Progenitor cell of endocrine pancreas (in vitro differentiated cells): ENCODE results near the gene RRP15. TPM values are rescaled to one million over a fixed set of nuclear protein-coding genes. Genes with fewer than 3 reads are reported as not detected.

Experiments
- DNase-seq: peaks from one replicate; pipeline ENCODE4 v3.0.0; 2021; ENCODE audit warnings: low spot score; ENCODE audit not compliant: unreplicated experiment
- H3K27ac Mint-ChIP-seq: 2 replicates; pipeline ENCODE4 v1.8.0; 2021; ENCODE audit warnings: mild to moderate bottlenecking, moderate library complexity, mixed read lengths
- H3K27me3 Mint-ChIP-seq: 2 replicates; pipeline ENCODE4 v1.8.0; 2021; ENCODE audit warnings: mixed read lengths
- H3K36me3 Mint-ChIP-seq: 2 replicates; pipeline ENCODE4 v1.8.0; 2022; ENCODE audit warnings: mixed read lengths; ENCODE audit not compliant: insufficient read depth
- H3K4me1 Mint-ChIP-seq: 2 replicates; pipeline ENCODE4 v1.8.0; 2021; ENCODE audit warnings: low read depth, mixed read lengths
- H3K4me3 Mint-ChIP-seq: 2 replicates; pipeline ENCODE4 v1.8.0; 2021; ENCODE audit warnings: low read depth, mild to moderate bottlenecking, moderate library complexity, mixed read lengths
- H3K9me3 Mint-ChIP-seq: 2 replicates; pipeline ENCODE4 v1.8.0; 2021; ENCODE audit warnings: low read depth, mixed read lengths
- total RNA-seq: library from RNA; stranded (reverse); gene quantifications from 2 replicates; pipeline ENCODE4 v1.2.1, GENCODE V29; 2021
- TF ChIP-seq, protein P1 (sequence below): fragments of 200-600 bp; sonication (generic); IDR thresholded peaks from one replicate; pipeline ENCODE4 v1.5.0; 2021; ENCODE audit warnings: antibody characterized with exemption, mild to moderate bottlenecking; ENCODE audit not compliant: unreplicated experiment

Gene RRP15
- total RNA-seq, 1 donor from 2014 or later: 24.6 TPM

DNA sequence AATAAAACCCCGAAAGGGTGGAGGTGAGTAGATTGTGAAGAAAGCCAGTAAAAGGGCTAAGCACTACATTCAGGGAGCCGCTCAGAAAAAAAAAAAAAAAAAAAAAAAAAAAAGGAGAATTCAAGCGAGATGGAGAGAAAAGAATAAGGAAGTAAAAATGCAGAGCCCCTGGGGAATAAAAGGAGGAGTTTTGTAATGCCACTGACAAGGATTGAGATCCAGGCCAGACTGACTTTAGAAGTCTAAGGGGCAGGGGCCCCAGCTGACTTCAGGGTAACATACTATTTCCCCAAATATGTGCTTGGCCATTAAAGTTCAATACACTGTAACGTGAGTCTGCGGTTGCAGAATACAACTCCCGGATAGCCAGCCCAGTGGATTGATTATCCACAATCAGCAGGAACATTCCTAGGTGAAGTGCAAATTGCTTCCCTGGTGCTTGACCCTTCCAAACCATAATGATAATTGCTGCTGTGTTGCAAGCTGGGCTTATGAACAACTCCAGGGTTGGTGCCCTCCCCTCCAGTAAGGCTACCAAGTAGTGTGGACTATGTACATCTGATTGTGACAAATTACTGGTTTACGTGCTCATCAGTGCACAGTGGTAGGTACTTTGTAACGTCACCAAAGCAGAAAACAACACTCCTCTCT is 30.7 kb upstream of the RRP15 start:
- TF ChIP-seq, protein P1, sequence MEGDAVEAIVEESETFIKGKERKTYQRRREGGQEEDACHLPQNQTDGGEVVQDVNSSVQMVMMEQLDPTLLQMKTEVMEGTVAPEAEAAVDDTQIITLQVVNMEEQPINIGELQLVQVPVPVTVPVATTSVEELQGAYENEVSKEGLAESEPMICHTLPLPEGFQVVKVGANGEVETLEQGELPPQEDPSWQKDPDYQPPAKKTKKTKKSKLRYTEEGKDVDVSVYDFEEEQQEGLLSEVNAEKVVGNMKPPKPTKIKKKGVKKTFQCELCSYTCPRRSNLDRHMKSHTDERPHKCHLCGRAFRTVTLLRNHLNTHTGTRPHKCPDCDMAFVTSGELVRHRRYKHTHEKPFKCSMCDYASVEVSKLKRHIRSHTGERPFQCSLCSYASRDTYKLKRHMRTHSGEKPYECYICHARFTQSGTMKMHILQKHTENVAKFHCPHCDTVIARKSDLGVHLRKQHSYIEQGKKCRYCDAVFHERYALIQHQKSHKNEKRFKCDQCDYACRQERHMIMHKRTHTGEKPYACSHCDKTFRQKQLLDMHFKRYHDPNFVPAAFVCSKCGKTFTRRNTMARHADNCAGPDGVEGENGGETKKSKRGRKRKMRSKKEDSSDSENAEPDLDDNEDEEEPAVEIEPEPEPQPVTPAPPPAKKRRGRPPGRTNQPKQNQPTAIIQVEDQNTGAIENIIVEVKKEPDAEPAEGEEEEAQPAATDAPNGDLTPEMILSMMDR: no peak
- Mint-ChIP-seq H3K9me3 (no peaks in the 10 kb centered on the region), H3K27me3 (no peaks in the 10 kb centered on the region), H3K27ac (no peak overlapping the region), H3K4me3 (no peak overlapping the region), H3K4me1 (peaks cover 14% of the 10 kb centered on the region), H3K36me3 (no peaks in the 10 kb centered on the region)
- no peak for DNase-seq

DNA sequence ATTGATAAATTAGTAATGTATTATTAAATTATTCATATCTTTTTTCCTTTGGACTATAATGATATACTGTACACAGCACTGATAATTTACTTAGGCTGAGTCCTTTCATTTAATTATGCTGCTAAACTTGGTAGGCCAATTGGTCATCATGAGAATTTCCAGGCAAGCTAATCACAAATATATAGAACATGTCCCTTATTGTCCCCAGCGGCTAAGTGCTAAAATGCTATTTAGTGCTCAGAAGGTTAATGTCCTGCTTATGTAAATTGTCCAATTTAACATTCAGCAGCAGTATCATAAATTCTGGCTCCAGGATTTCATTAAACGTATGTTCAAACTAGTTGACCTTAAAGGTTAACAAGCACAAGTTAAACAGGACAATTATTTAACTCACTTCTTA is 30.0 kb upstream of the RRP15 start:
- Mint-ChIP-seq H3K9me3 (no peaks in the 10 kb centered on the region), H3K4me1 (peaks cover 17% of the 10 kb centered on the region), H3K36me3 (no peaks in the 10 kb centered on the region), H3K4me3 (no peak overlapping the region), H3K27me3 (no peaks in the 10 kb centered on the region), H3K27ac (no peak overlapping the region)
- DNase-seq: no peak
- TF ChIP-seq, protein P1: no peak

DNA sequence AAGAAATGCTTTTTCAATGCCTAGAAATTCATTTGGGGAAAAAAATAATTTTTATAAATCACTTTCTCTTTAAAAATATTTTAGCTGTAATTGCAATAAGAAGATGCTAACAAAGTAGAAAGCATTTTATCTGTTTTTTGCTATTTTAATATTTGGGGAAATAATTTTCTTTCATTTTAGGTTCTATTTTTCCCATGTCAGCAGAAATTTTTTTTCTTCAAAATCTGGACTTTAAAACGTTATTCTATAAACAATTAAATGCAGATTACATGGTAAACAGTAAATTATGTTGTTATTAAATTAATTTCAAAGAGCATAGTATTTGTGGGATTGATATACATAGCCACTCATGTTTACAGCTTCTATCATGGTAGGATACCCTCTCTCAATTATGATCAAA is 27.7 kb upstream of the RRP15 start:
- DNase-seq: no peak
- H3K36me3 Mint-ChIP-seq: no peaks in the 10 kb centered on the region
- TF ChIP-seq, protein P1: no peak
- no peaks in the 10 kb centered on the region for H3K27me3 Mint-ChIP-seq
- H3K4me1 Mint-ChIP-seq: peaks cover 21% of the 10 kb centered on the region
- H3K27ac Mint-ChIP-seq: no peak overlapping the region
- no peaks in the 10 kb centered on the region for H3K9me3 Mint-ChIP-seq
- H3K4me3 Mint-ChIP-seq: no peak overlapping the region

DNA sequence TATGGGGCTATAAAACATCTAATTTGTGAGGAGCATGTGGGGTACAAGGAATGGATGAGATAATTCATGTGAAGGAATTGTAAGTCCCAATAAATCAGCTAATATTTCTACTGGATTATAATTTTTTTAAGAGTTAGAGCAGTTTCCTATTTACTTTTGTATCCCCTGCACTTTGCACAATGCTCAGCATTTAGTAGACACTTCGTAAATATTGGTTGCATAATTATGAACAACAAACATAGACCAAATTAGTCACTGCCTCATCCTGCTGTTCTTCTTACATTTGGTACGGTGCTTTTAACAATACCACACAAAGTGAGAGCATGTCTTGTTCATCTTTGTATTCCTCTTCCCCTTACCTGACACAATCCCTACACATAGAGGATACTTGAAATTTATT is 27.1 kb upstream of the RRP15 start:
- Mint-ChIP-seq H3K9me3 (no peaks in the 10 kb centered on the region), H3K27me3 (no peaks in the 10 kb centered on the region), H3K4me3 (no peak overlapping the region), H3K4me1 (peaks cover 21% of the 10 kb centered on the region), H3K36me3 (no peaks in the 10 kb centered on the region), H3K27ac (no peak overlapping the region)
- no peak for DNase-seq
- TF ChIP-seq, protein P1: no peak

DNA sequence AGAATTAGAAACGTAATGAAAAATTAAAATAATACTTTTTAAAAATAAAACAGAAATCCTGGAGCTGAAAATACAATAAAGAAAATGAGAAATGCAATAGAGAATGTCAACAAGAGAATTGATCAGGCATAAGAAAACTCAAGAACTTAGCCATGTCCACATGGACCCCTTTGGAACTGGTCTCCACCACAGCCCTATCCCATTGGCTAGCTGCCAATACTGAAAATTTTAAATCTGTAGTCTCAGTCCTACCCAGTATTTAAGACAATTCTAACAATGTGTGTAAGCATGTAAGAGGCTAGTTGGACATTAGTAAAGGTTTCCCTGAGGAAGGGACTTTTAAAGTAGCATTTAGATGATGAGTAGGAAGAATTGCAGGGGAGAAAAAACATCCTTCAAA is 25.8 kb upstream of the RRP15 start:
- Mint-ChIP-seq H3K9me3 (no peaks in the 10 kb centered on the region), H3K36me3 (no peaks in the 10 kb centered on the region), H3K27ac (no peak overlapping the region), H3K27me3 (no peaks in the 10 kb centered on the region), H3K4me3 (no peak overlapping the region), H3K4me1 (peaks cover 18% of the 10 kb centered on the region)
- DNase-seq: no peak
- TF ChIP-seq, protein P1: no peak
